ENCODE measurements around the gene FAM25G.
"Not testable (repeated sequence)": the region's sequence is repeated elsewhere in the genome, so short reads cannot be mapped to it uniquely, and the experiment has no call there.

The FAM25G gene

GRCh38 chr10:47473516-47473915, 18.0 kb downstream of the FAM25G start:
- H3K36me3 Mint-ChIP-seq (ENCODE audit: low read depth); H3K27ac Mint-ChIP-seq; H3K27me3 Mint-ChIP-seq (ENCODE audit: low read depth); H3K9me3 Mint-ChIP-seq; H3K4me3 Mint-ChIP-seq; H3K4me1 Mint-ChIP-seq (ENCODE audit: low read depth): not testable (repeated sequence)

GRCh38 chr10:47472647-47473046, 18.9 kb downstream of the FAM25G start:
- H3K27me3 Mint-ChIP-seq (ENCODE audit: low read depth); H3K36me3 Mint-ChIP-seq (ENCODE audit: low read depth); H3K4me1 Mint-ChIP-seq (ENCODE audit: low read depth); H3K4me3 Mint-ChIP-seq; H3K27ac Mint-ChIP-seq; H3K9me3 Mint-ChIP-seq: not testable (repeated sequence)

- H3K27me3 Mint-ChIP-seq (ENCODE audit: low read depth); H3K4me3 Mint-ChIP-seq: not testable (repeated sequence)
Observed at GRCh38 chr10:47472072-47472471, 19.4 kb downstream of the FAM25G start.

GRCh38 chr10:47468731-47469528, 22.6 kb downstream of the FAM25G start:
- H3K4me3 Mint-ChIP-seq; H3K27ac Mint-ChIP-seq; H3K9me3 Mint-ChIP-seq; H3K27me3 Mint-ChIP-seq (ENCODE audit: low read depth); H3K36me3 Mint-ChIP-seq (ENCODE audit: low read depth); H3K4me1 Mint-ChIP-seq (ENCODE audit: low read depth): not testable (repeated sequence)

More at GRCh38 chr10:47472072-47472471, 19.4 kb downstream of the FAM25G start:
- not testable (repeated sequence) for H3K27ac Mint-ChIP-seq; H3K4me1 Mint-ChIP-seq (ENCODE audit: low read depth); H3K36me3 Mint-ChIP-seq (ENCODE audit: low read depth); H3K9me3 Mint-ChIP-seq

- H3K4me1 Mint-ChIP-seq (ENCODE audit: low read depth); H3K36me3 Mint-ChIP-seq (ENCODE audit: low read depth); H3K9me3 Mint-ChIP-seq; H3K4me3 Mint-ChIP-seq; H3K27ac Mint-ChIP-seq; H3K27me3 Mint-ChIP-seq (ENCODE audit: low read depth): not testable (repeated sequence)
Observed at GRCh38 chr10:47467957-47468356, 23.5 kb downstream of the FAM25G start.

GRCh38 chr10:47467458-47467857, 24.0 kb downstream of the FAM25G start:
- H3K36me3 Mint-ChIP-seq (ENCODE audit: low read depth); H3K27me3 Mint-ChIP-seq (ENCODE audit: low read depth); H3K4me1 Mint-ChIP-seq (ENCODE audit: low read depth); H3K4me3 Mint-ChIP-seq; H3K27ac Mint-ChIP-seq; H3K9me3 Mint-ChIP-seq: not testable (repeated sequence)

GRCh38 chr10:47465216-47465917, 26.1 kb downstream of the FAM25G start:
- not testable (repeated sequence) for H3K9me3 Mint-ChIP-seq

GRCh38 chr10:47462577-47463358, 28.7 kb downstream of the FAM25G start:
- H3K9me3 Mint-ChIP-seq; H3K4me1 Mint-ChIP-seq (ENCODE audit: low read depth); H3K4me3 Mint-ChIP-seq; H3K27ac Mint-ChIP-seq; H3K36me3 Mint-ChIP-seq (ENCODE audit: low read depth): not testable (repeated sequence)
- peaks cover 10% of the 10 kb centered on the region for H3K27me3 Mint-ChIP-seq (ENCODE audit: low read depth)

More at GRCh38 chr10:47465216-47465917, 26.1 kb downstream of the FAM25G start:
- not testable (repeated sequence) for H3K27ac Mint-ChIP-seq; H3K27me3 Mint-ChIP-seq (ENCODE audit: low read depth); H3K4me1 Mint-ChIP-seq (ENCODE audit: low read depth); H3K4me3 Mint-ChIP-seq; H3K36me3 Mint-ChIP-seq (ENCODE audit: low read depth)

GRCh38 chr10:47461261-47461687, 30.2 kb downstream of the FAM25G start:
- peaks cover 10% of the 10 kb centered on the region for H3K27me3 Mint-ChIP-seq (ENCODE audit: low read depth)
- H3K9me3 Mint-ChIP-seq; H3K4me1 Mint-ChIP-seq (ENCODE audit: low read depth); H3K4me3 Mint-ChIP-seq; H3K36me3 Mint-ChIP-seq (ENCODE audit: low read depth); H3K27ac Mint-ChIP-seq: not testable (repeated sequence)

GRCh38 chr10:47458466-47459154, 32.9 kb downstream of the FAM25G start:
- H3K4me1 Mint-ChIP-seq (ENCODE audit: low read depth) = no peaks in the 10 kb centered on the region
- H3K27ac Mint-ChIP-seq = no peak overlapping the region
- H3K36me3 Mint-ChIP-seq (ENCODE audit: low read depth) = no peaks in the 10 kb centered on the region
- H3K4me3 Mint-ChIP-seq = no peak overlapping the region
- H3K9me3 Mint-ChIP-seq = no peaks in the 10 kb centered on the region
- peaks cover 15% of the 10 kb centered on the region for H3K27me3 Mint-ChIP-seq (ENCODE audit: low read depth)

GRCh38 chr10:47457826-47458225, 33.7 kb downstream of the FAM25G start:
- Mint-ChIP-seq H3K9me3 (no peaks in the 10 kb centered on the region), H3K27me3 (ENCODE audit: low read depth) (peaks cover 15% of the 10 kb centered on the region), H3K36me3 (ENCODE audit: low read depth) (no peaks in the 10 kb centered on the region), H3K4me3 (no peak overlapping the region), H3K4me1 (ENCODE audit: low read depth) (no peaks in the 10 kb centered on the region), H3K27ac (no peak overlapping the region)

- Mint-ChIP-seq H3K4me3 (no peak overlapping the region), H3K9me3 (no peaks in the 10 kb centered on the region), H3K4me1 (ENCODE audit: low read depth) (no peaks in the 10 kb centered on the region), H3K27me3 (ENCODE audit: low read depth) (peaks cover 15% of the 10 kb centered on the region), H3K27ac (no peak overlapping the region), H3K36me3 (ENCODE audit: low read depth) (no peaks in the 10 kb centered on the region)
Observed at GRCh38 chr10:47457528-47457820, 34.0 kb downstream of the FAM25G start.

- H3K27ac Mint-ChIP-seq = no peak overlapping the region
- no peak overlapping the region for H3K4me3 Mint-ChIP-seq
- no peaks in the 10 kb centered on the region for H3K9me3 Mint-ChIP-seq
- H3K36me3 Mint-ChIP-seq (ENCODE audit: low read depth) = no peaks in the 10 kb centered on the region
- H3K27me3 Mint-ChIP-seq (ENCODE audit: low read depth) = peaks cover 15% of the 10 kb centered on the region
- H3K4me1 Mint-ChIP-seq (ENCODE audit: low read depth) = no peaks in the 10 kb centered on the region
Observed at GRCh38 chr10:47456794-47457527, 34.5 kb downstream of the FAM25G start.

Data from T-helper 1 cell treated with Interleukin-12 subunit alpha and Interleukin-12 subunit beta and Interleukin-4 antibody, amounts not matched to agents 30 μg/mL and 1 μg/mL, for 36 hours (primary cell).